NCI-H1930 (cell line): ENCODE data around the gene LYPLA2.
"Not testable (repeated sequence)": the region's sequence is repeated elsewhere in the genome, so short reads cannot be mapped to it uniquely, and the experiment has no call there.

Experiments used
- DNase-seq, 2 experiments: peaks; one replicate each; lab custom pipeline; 2025; lab: John Stamatoyannopoulos, UW

LYPLA2 gene

GRCh38 chr1:23779826-23780371, 11.0 kb upstream of the LYPLA2 start:
- DNase-seq, result no peak

- not testable (repeated sequence) for DNase-seq
Measured at GRCh38 chr1:23783141-23783540, 7.8 kb upstream of the LYPLA2 start.

- no peak for DNase-seq
Measured at GRCh38 chr1:23784846-23785245, 6.1 kb upstream of the LYPLA2 start.

GRCh38 chr1:23787701-23788100, 3.2 kb upstream of the LYPLA2 start:
- DNase-seq, result no peak

- no peak for DNase-seq
Measured at GRCh38 chr1:23788695-23789094, 2.2 kb upstream of the LYPLA2 start.

GRCh38 chr1:23791516-23792047, 637 bp downstream of the LYPLA2 start:
- no peak for DNase-seq

GRCh38 chr1:23792151-23792945, 1.4 kb downstream of the LYPLA2 start:
- DNase-seq, result no peak

- no peak for DNase-seq
Measured at GRCh38 chr1:23793018-23793781, 2.3 kb downstream of the LYPLA2 start.

- no peak for DNase-seq
Measured at GRCh38 chr1:23793861-23794731, 3.2 kb downstream of the LYPLA2 start.

GRCh38 chr1:23794732-23795182, 3.8 kb downstream of the LYPLA2 start:
- not testable (repeated sequence) for DNase-seq

GRCh38 chr1:23795676-23796465, 4.9 kb downstream of the LYPLA2 start:
- DNase-seq, result no peak

- no peak for DNase-seq
Measured at GRCh38 chr1:23796466-23797271, 5.7 kb downstream of the LYPLA2 start.

- DNase-seq, result no peak
Measured at GRCh38 chr1:23797478-23798448, 6.8 kb downstream of the LYPLA2 start.

- DNase-seq, result no peak
Measured at GRCh38 chr1:23798662-23799142, 7.8 kb downstream of the LYPLA2 start.

- DNase-seq, result no peak
Measured at GRCh38 chr1:23799255-23799569, 8.3 kb downstream of the LYPLA2 start.

GRCh38 chr1:23799570-23800399, 8.8 kb downstream of the LYPLA2 start:
- no peak for DNase-seq

- DNase-seq, result peak; percentile 85 to 93
Measured at GRCh38 chr1:23800400-23801337, 9.7 kb downstream of the LYPLA2 start, which contains the start of gene GALE. Gene GALE (minus strand): TSS chr1:23800754. CDS start chr1:23799007, 1,747 bp downstream.
